MM.1S (cell line): ENCODE results near the gene PPP1R13B.

Source experiments
- EZH2 ChIP-seq: fragments of 300-600 bp; sonication (generic); optimal IDR thresholded peaks from 2 replicates; pipeline ENCODE3; 2017; ENCODE audit warnings: low read depth, mild to moderate bottlenecking, antibody characterized with exemption, low read length, mixed read lengths
- TF ChIP-seq, protein P1 (sequence below): fragments of 300-600 bp; sonication (generic); IDR thresholded peaks from 2 replicates; pipeline ENCODE4 v1.5.1; 2016; ENCODE audit warnings: antibody characterized with exemption, low read length, mixed read lengths

DNA sequence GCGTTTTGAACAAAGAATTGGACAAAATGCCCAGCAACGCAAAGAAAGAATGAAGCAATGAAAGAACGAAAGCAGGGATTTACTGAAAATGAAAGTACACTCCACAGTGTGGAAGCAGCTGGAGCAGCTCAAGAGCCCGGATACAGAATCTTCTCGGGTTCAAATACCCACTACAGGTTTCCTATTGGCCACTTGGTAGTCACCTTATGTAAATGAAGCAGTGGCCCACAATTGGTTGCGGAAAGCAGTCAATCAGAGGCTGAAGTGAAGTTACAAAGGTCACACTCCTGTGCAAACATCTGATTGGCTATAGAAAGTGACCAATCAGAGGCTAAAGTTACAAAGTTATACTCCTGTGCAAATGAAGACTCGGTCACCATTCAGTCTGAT, 15.0 kb upstream of the PPP1R13B start:
- TF ChIP-seq EZH2: no peak
- TF ChIP-seq, protein P1, sequence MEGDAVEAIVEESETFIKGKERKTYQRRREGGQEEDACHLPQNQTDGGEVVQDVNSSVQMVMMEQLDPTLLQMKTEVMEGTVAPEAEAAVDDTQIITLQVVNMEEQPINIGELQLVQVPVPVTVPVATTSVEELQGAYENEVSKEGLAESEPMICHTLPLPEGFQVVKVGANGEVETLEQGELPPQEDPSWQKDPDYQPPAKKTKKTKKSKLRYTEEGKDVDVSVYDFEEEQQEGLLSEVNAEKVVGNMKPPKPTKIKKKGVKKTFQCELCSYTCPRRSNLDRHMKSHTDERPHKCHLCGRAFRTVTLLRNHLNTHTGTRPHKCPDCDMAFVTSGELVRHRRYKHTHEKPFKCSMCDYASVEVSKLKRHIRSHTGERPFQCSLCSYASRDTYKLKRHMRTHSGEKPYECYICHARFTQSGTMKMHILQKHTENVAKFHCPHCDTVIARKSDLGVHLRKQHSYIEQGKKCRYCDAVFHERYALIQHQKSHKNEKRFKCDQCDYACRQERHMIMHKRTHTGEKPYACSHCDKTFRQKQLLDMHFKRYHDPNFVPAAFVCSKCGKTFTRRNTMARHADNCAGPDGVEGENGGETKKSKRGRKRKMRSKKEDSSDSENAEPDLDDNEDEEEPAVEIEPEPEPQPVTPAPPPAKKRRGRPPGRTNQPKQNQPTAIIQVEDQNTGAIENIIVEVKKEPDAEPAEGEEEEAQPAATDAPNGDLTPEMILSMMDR: no peak
